BE2C (cell line): ENCODE results near the gene BRI3.

ENCODE experiments used
- DNase-seq: peaks from one replicate; pipeline ENCODE4 v3.0.0-alpha.2; 2020
- H3K27me3 ChIP-seq: fragments of 250-450 bp; sonication (Bioruptor Pico); 2 replicates; pipeline ENCODE4 v1.5.1; 2020; ENCODE audit warnings: mild to moderate bottlenecking
- H3K36me3 ChIP-seq: fragments of 250-450 bp; sonication (Bioruptor Pico); 2 replicates; pipeline ENCODE4 v1.5.1; 2020; ENCODE audit warnings: mild to moderate bottlenecking
- H3K4me1 ChIP-seq: fragments of 250-450 bp; sonication (Bioruptor Pico); 2 replicates; pipeline ENCODE4 v1.5.1; 2020
- H3K4me3 ChIP-seq: 2 replicates; pipeline ENCODE4 v1.5.1; 2011; ENCODE audit warnings: low read depth, low read length
- H3K9me3 ChIP-seq: fragments of 250-450 bp; sonication (Bioruptor Pico); 2 replicates; pipeline ENCODE4 v1.5.1; 2020
- TF ChIP-seq, protein P1 (sequence below): IDR thresholded peaks from 2 replicates; pipeline ENCODE4 v1.5.1; 2012; ENCODE audit warnings: mild to moderate bottlenecking, low read depth, low read length

The BRI3 gene

DNA sequence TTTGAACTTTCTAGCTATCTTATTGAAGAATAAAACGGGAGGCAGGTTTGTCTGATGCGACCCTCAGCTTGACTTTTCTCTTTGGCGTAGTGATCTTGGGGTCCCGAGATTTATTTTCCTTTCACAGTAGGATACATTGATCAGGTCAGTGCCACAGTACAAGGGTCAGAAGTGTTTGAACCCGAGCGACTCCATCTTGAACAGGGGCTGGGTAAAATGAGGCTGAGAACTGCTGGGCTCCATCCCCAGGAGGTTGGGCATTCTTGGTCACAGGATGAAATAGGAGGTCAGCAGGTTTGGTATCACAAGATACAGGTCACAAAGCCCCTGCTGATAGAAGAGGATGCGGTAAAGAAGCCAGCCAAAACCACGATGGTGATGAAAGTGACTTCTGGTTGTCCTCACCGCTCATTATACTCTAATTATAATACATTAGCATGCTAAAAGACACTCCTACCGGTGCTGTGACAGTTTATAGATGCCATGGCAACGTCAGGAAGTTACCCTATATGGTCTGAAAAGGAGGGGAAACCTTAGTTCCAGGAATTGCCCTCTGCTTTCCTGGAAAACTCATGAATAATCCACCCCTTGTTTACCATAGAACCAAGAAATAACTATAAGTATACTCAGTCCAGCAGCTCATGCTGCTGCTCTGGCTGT lies 26.4 kb upstream of the BRI3 start:
- Histone ChIP-seq H3K27me3 (no peaks in the 10 kb centered on the region), H3K36me3 (no peaks in the 10 kb centered on the region), H3K4me3 (no peak overlapping the region), H3K4me1 (peaks cover 2% of the 10 kb centered on the region; the same call in 1 of the 2 replicates), H3K9me3 (no peaks in the 10 kb centered on the region)
- TF ChIP-seq, protein P1, sequence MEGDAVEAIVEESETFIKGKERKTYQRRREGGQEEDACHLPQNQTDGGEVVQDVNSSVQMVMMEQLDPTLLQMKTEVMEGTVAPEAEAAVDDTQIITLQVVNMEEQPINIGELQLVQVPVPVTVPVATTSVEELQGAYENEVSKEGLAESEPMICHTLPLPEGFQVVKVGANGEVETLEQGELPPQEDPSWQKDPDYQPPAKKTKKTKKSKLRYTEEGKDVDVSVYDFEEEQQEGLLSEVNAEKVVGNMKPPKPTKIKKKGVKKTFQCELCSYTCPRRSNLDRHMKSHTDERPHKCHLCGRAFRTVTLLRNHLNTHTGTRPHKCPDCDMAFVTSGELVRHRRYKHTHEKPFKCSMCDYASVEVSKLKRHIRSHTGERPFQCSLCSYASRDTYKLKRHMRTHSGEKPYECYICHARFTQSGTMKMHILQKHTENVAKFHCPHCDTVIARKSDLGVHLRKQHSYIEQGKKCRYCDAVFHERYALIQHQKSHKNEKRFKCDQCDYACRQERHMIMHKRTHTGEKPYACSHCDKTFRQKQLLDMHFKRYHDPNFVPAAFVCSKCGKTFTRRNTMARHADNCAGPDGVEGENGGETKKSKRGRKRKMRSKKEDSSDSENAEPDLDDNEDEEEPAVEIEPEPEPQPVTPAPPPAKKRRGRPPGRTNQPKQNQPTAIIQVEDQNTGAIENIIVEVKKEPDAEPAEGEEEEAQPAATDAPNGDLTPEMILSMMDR, result no peak
- no peak for DNase-seq

- no peaks in the 10 kb centered on the region; the same call in 1 of the 2 replicates for H3K36me3 ChIP-seq
- no peaks in the 10 kb centered on the region for H3K27me3 ChIP-seq
- DNase-seq, result no peak
- H3K9me3 ChIP-seq, result no peaks in the 10 kb centered on the region
- H3K4me3 ChIP-seq, result no peak overlapping the region
- peaks cover 2% of the 10 kb centered on the region; the same call in 1 of the 2 replicates for H3K4me1 ChIP-seq
- TF ChIP-seq, protein P1, result no peak
Observed at GRCh38 chr7:98256431-98256830, 25.1 kb upstream of the BRI3 start.

DNA sequence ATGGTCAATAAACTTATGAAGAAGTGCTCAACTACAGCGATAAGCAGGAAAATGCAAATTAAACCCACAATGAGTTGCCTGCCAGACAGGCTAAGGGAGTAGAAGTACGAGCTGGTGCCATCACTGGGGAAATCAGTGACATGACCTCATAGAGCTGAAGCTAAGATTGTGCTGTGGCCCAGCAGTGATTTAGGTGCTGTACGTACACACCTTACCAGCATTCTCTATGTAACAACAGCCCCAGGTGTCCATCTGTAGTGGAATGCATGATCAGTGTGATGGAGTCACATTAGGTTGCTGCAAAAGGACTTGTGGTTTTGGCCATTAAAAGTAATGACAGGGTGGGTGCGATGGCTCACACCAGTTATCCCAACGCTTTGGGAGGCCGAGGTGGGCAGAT lies 23.8 kb upstream of the BRI3 start:
- Histone ChIP-seq H3K4me3 (no peak overlapping the region), H3K27me3 (no peaks in the 10 kb centered on the region), H3K36me3 (no peaks in the 10 kb centered on the region; the same call in 1 of the 2 replicates), H3K4me1 (peaks cover 2% of the 10 kb centered on the region; the same call in 1 of the 2 replicates), H3K9me3 (no peaks in the 10 kb centered on the region)
- TF ChIP-seq, protein P1, result no peak
- no peak for DNase-seq

GRCh38 chr7:98265841-98266271 lies 15.6 kb upstream of the BRI3 start:
- Histone ChIP-seq H3K4me3 (no peak overlapping the region), H3K27me3 (no peaks in the 10 kb centered on the region), H3K9me3 (no peaks in the 10 kb centered on the region), H3K36me3 (no peaks in the 10 kb centered on the region; the same call in 1 of the 2 replicates), H3K4me1 (no peaks in the 10 kb centered on the region)
- TF ChIP-seq, protein P1, result no peak
- no peak for DNase-seq

GRCh38 chr7:98266840-98267239 lies 14.6 kb upstream of the BRI3 start:
- Histone ChIP-seq H3K9me3 (no peaks in the 10 kb centered on the region), H3K36me3 (no peaks in the 10 kb centered on the region), H3K4me3 (no peak overlapping the region), H3K4me1 (no peaks in the 10 kb centered on the region), H3K27me3 (no peaks in the 10 kb centered on the region)
- TF ChIP-seq, protein P1, result peak; percentile 34; the same call in 1 of the 2 replicates
- DNase-seq, result no peak

GRCh38 chr7:98267303-98267702 lies 14.2 kb upstream of the BRI3 start:
- Histone ChIP-seq H3K9me3 (no peaks in the 10 kb centered on the region), H3K36me3 (no peaks in the 10 kb centered on the region), H3K4me3 (no peak overlapping the region), H3K27me3 (no peaks in the 10 kb centered on the region), H3K4me1 (no peaks in the 10 kb centered on the region)
- DNase-seq, result no peak
- TF ChIP-seq, protein P1, result no peak
